ENCODE measurements around the gene PKIB. TPM values are rescaled to one million over a fixed set of nuclear protein-coding genes. Genes with fewer than 3 reads are reported as not detected.

The PKIB gene
- total RNA-seq, 1 donor from 2014 or later: not detected

DNA sequence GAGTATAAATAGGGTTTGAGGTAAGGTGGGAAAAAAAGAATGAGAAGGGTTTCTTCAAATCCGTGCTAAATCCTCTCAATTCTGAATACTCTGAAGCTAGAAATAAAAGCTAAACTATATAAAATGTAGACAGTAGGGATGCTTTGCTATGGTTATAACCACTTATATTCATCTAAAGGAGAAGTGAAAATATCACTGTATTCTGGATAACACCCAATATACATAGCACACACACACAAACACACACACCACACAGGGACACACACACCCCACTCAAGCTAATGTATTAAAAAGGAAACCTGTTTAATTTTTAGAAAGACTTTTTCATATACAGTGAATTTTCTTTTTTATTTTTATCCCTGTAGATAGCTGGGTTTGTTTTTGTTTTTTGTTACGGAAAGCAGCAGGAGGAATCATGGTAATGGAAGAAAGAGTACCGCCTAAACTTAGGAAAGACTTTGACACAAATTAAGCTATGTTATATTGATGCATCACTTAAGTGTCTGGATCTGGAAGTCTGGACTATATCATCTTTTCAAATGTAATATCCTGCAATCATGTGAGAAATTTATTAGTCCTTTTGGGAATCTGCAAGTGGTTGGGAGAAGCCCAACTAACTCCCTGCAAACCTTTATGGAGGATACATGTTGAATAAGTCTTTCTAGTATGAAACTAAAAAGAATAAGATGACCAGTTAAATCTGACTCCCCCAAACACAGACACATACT lies 100.9 kb downstream of the PKIB start:
- no peak overlapping the region for H3K4me3 ChIP-seq
- H3K27me3 ChIP-seq: no peaks in the 10 kb centered on the region
- H3K36me3 ChIP-seq: no peaks in the 10 kb centered on the region
- TF ChIP-seq, protein P1, sequence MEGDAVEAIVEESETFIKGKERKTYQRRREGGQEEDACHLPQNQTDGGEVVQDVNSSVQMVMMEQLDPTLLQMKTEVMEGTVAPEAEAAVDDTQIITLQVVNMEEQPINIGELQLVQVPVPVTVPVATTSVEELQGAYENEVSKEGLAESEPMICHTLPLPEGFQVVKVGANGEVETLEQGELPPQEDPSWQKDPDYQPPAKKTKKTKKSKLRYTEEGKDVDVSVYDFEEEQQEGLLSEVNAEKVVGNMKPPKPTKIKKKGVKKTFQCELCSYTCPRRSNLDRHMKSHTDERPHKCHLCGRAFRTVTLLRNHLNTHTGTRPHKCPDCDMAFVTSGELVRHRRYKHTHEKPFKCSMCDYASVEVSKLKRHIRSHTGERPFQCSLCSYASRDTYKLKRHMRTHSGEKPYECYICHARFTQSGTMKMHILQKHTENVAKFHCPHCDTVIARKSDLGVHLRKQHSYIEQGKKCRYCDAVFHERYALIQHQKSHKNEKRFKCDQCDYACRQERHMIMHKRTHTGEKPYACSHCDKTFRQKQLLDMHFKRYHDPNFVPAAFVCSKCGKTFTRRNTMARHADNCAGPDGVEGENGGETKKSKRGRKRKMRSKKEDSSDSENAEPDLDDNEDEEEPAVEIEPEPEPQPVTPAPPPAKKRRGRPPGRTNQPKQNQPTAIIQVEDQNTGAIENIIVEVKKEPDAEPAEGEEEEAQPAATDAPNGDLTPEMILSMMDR (IDR thresholded peaks at IDR 0.05): no peak
- no peaks in the 10 kb centered on the region for H3K4me1 ChIP-seq
- intact Hi-C loops (cut with DNase I): no loop called here
- no peaks in the 10 kb centered on the region for H3K9me3 ChIP-seq
- DNase-seq (ENCODE audit: low spot score in 2 of 2): no peak
- no peak overlapping the region for H3K27ac ChIP-seq

DNA sequence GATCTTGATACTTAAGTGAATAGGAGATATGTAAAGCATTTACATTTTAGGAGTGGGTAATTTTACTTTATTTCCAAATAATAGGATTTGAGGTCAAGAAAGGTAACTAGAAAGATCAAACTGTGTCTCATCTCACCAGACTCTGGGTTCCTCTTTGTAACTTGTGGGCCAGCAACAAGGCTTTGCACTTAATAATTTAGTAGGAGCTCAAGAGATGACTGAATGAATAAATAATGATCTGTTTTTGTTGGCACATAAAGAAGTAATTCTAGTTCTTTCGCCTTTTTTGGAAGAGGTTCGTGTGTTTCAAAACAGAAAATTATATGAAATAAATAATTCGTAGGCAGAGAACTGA lies 101.9 kb downstream of the PKIB start:
- TF ChIP-seq, protein P1 (IDR thresholded peaks at IDR 0.05): no peak
- Histone ChIP-seq H3K4me1 (no peaks in the 10 kb centered on the region), H3K4me3 (no peak overlapping the region), H3K36me3 (no peaks in the 10 kb centered on the region), H3K27me3 (no peaks in the 10 kb centered on the region), H3K9me3 (no peaks in the 10 kb centered on the region), H3K27ac (no peak overlapping the region)
- DNase-seq (ENCODE audit: low spot score in 2 of 2): no peak
- intact Hi-C loops (cut with DNase I): no loop called here

DNA sequence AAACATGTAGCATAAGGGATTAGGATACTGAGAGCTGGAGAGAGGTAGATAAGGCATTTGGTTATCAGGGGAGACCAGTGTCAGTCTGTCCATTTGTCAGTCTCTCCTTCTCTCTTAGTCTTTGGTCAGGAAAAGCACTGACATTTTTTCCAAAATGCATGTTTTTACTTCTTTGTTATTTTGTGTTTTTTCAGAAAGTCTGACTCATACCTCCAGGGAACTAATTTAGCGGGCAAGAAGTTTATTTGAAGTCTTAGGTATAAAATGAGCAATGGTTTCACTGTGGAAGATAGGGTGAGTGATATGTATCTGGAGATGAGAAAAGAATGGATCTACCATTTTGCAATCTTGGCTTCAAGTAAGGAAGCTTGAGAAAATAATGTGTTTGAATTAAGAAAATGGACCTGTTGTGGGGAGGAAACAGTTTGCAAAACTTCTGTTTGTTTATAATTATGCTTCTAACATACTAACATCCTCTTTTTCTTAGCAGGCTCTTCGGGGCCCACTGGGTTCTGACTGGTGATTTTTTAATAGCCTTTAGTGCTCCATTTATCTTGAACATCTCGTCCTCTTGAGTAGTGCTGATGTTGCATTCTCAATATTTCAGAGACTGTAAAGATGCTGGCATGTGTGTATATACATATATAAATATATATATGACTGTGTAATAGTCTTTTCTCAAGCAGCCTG lies 102.4 kb downstream of the PKIB start:
- no peaks in the 10 kb centered on the region for H3K9me3 ChIP-seq
- no peaks in the 10 kb centered on the region for H3K27me3 ChIP-seq
- H3K4me3 ChIP-seq: no peak overlapping the region
- no peak for DNase-seq (ENCODE audit: low spot score in 2 of 2)
- H3K36me3 ChIP-seq: no peaks in the 10 kb centered on the region
- H3K4me1 ChIP-seq: no peaks in the 10 kb centered on the region
- TF ChIP-seq, protein P1 (IDR thresholded peaks at IDR 0.05): no peak
- intact Hi-C loops (cut with DNase I): no loop called here
- no peak overlapping the region for H3K27ac ChIP-seq

DNA sequence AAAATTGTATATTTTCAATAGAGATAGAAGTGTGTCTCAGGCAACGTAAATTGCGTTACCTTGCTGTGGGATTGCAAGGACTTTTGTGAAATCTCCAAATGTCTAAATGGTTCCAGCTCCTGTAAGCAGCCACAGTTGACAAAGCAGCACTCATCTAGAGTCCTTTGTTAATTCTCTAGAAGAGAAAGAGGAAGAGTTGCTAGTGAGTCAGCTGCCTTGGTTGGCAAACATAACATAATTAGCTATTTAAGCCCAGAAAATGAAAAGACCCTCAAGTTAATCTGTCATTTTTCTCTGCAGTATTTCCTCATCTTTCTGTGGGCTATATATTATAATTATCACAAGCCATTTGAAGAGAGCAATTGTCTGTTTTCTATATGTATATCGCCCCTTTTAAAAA lies 102.9 kb downstream of the PKIB start:
- no peaks in the 10 kb centered on the region for H3K9me3 ChIP-seq
- intact Hi-C loops (cut with DNase I): no loop called here
- H3K27me3 ChIP-seq: no peaks in the 10 kb centered on the region
- TF ChIP-seq, protein P1 (IDR thresholded peaks at IDR 0.05): no peak
- no peaks in the 10 kb centered on the region for H3K4me1 ChIP-seq
- no peaks in the 10 kb centered on the region for H3K36me3 ChIP-seq
- no peak for DNase-seq (ENCODE audit: low spot score in 2 of 2)
- no peak overlapping the region for H3K4me3 ChIP-seq
- H3K27ac ChIP-seq: no peak overlapping the region

DNA sequence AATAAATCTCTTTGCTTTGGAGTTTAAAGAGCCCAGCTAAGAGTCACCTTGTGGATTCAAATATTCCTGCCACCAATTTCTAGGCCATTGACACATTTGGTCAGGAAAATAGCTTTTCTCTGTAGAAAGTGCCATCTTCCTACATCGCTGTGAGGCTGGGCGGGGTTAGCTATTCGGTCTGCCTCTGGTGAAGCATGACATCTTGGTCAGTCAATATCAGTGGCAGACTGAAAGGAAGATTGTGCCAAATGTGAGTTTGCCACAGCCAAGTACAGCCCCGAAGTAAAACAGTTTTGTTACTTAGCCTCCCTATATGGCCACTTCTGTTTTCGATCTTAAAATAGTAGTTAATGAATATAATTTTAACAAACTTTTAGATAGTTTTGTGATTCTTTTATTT lies 103.9 kb downstream of the PKIB start:
- DNase-seq (ENCODE audit: low spot score in 2 of 2): no peak
- no peaks in the 10 kb centered on the region for H3K27me3 ChIP-seq
- no peaks in the 10 kb centered on the region for H3K4me1 ChIP-seq
- H3K27ac ChIP-seq: no peak overlapping the region
- TF ChIP-seq, protein P1 (IDR thresholded peaks at IDR 0.05): no peak
- H3K36me3 ChIP-seq: no peaks in the 10 kb centered on the region
- H3K4me3 ChIP-seq: no peak overlapping the region
- no peaks in the 10 kb centered on the region for H3K9me3 ChIP-seq
- intact Hi-C loops (cut with DNase I): no loop called here
